Stimulated activated effector memory CD8-positive, alpha-beta T cell treated with anti-CD3 and anti-CD28 coated beads, Interleukin-12 subunit alpha, Interleukin-12 subunit beta, amount 100 ng/mL, for 72 hours (primary cell): ENCODE measurements around the gene TRIP6.
"Not testable (repeated sequence)": the region's sequence is repeated elsewhere in the genome, so short reads cannot be mapped to it uniquely, and the experiment has no call there.

Experiments used
- ATAC-seq: fragments of 150-1000 bp; cut with Tn5 transposase; 2 replicates; pipeline ENCODE4 v1.10.0; 2021
- DNase-seq, 2 donors: peaks; one replicate each; pipeline ENCODE4 v3.0.0; 2021 to 2022; ENCODE audit warnings: low spot score in 2 of 2
- H3K27ac Mint-ChIP-seq: one replicate; pipeline ENCODE4 v1.8.0; 2022; ENCODE audit warnings: mild to moderate bottlenecking, mixed read lengths
- H3K36me3 Mint-ChIP-seq: one replicate; pipeline ENCODE4 v1.8.0; 2022; ENCODE audit warnings: mild to moderate bottlenecking, mixed read lengths
- H3K4me1 Mint-ChIP-seq: one replicate; pipeline ENCODE4 v1.8.0; 2022; ENCODE audit warnings: mixed read lengths
- H3K4me3 Mint-ChIP-seq: one replicate; pipeline ENCODE4 v1.8.0; 2022; ENCODE audit warnings: mild to moderate bottlenecking, mixed read lengths
- H3K9me3 Mint-ChIP-seq: one replicate; pipeline ENCODE4 v1.8.0; 2022; ENCODE audit warnings: mixed read lengths

TRIP6 gene

GRCh38 chr7:100901921-100902332, 34.7 kb downstream of the TRIP6 start:
- Mint-ChIP-seq H3K27ac (no peak overlapping the region), H3K4me3 (no peak overlapping the region), H3K4me1 (no peaks in the 10 kb centered on the region), H3K9me3 (no peaks in the 10 kb centered on the region), H3K36me3 (no peaks in the 10 kb centered on the region)
- ATAC-seq (no peak), DNase-seq (no peak)

GRCh38 chr7:100902638-100903037, 35.5 kb downstream of the TRIP6 start:
- no peak overlapping the region for H3K4me3 Mint-ChIP-seq
- H3K27ac Mint-ChIP-seq, result no peak overlapping the region
- H3K9me3 Mint-ChIP-seq, result no peaks in the 10 kb centered on the region
- no peaks in the 10 kb centered on the region for H3K4me1 Mint-ChIP-seq
- no peak for DNase-seq
- ATAC-seq, result no peak
- no peaks in the 10 kb centered on the region for H3K36me3 Mint-ChIP-seq

GRCh38 chr7:100908512-100908911, 41.3 kb downstream of the TRIP6 start:
- DNase-seq (no peak), ATAC-seq (no peak)
- Mint-ChIP-seq H3K27ac (no peak overlapping the region), H3K36me3 (no peaks in the 10 kb centered on the region), H3K4me1 (no peaks in the 10 kb centered on the region), H3K9me3 (no peaks in the 10 kb centered on the region), H3K4me3 (no peak overlapping the region)

- H3K27ac Mint-ChIP-seq, H3K9me3 Mint-ChIP-seq, H3K4me3 Mint-ChIP-seq, H3K36me3 Mint-ChIP-seq, ATAC-seq, H3K4me1 Mint-ChIP-seq, DNase-seq: not testable (repeated sequence)
These were observed 43.3 kb downstream of the TRIP6 start for GRCh38 chr7:100910443-100910842.

GRCh38 chr7:100911484-100911883, 44.3 kb downstream of the TRIP6 start:
- ATAC-seq (no peak), DNase-seq (no peak)
- Mint-ChIP-seq H3K4me3 (no peak overlapping the region), H3K9me3 (no peaks in the 10 kb centered on the region), H3K36me3 (no peaks in the 10 kb centered on the region), H3K4me1 (peaks cover 9% of the 10 kb centered on the region), H3K27ac (no peak overlapping the region)

- Mint-ChIP-seq H3K4me1 (peaks cover 11% of the 10 kb centered on the region), H3K4me3 (no peak overlapping the region), H3K9me3 (no peaks in the 10 kb centered on the region), H3K36me3 (no peaks in the 10 kb centered on the region), H3K27ac (no peak overlapping the region)
- DNase-seq (no peak), ATAC-seq (no peak)
These were observed 47.2 kb downstream of the TRIP6 start for GRCh38 chr7:100914208-100914878.

GRCh38 chr7:100914879-100915447, 47.8 kb downstream of the TRIP6 start:
- Mint-ChIP-seq H3K4me3 (no peak overlapping the region), H3K36me3 (no peaks in the 10 kb centered on the region), H3K9me3 (no peaks in the 10 kb centered on the region), H3K4me1 (peaks cover 11% of the 10 kb centered on the region), H3K27ac (no peak overlapping the region)
- no peak for DNase-seq
- ATAC-seq, result peak; percentile 81

GRCh38 chr7:100919335-100919734, 52.1 kb downstream of the TRIP6 start:
- H3K4me3 Mint-ChIP-seq, ATAC-seq, DNase-seq, H3K27ac Mint-ChIP-seq, H3K36me3 Mint-ChIP-seq, H3K9me3 Mint-ChIP-seq: not testable (repeated sequence)
- H3K4me1 Mint-ChIP-seq, result peaks cover 11% of the 10 kb centered on the region

- H3K4me1 Mint-ChIP-seq, H3K9me3 Mint-ChIP-seq, DNase-seq, H3K36me3 Mint-ChIP-seq, H3K4me3 Mint-ChIP-seq, ATAC-seq, H3K27ac Mint-ChIP-seq: not testable (repeated sequence)
These were observed 52.7 kb downstream of the TRIP6 start for GRCh38 chr7:100919779-100920437.

GRCh38 chr7:100921039-100921438, 53.9 kb downstream of the TRIP6 start:
- Mint-ChIP-seq H3K4me1 (peaks cover 5% of the 10 kb centered on the region), H3K4me3 (no peak overlapping the region)

More at GRCh38 chr7:100921039-100921438, 53.9 kb downstream of the TRIP6 start:
- DNase-seq (no peak), ATAC-seq (no peak)
- no peaks in the 10 kb centered on the region for H3K9me3 Mint-ChIP-seq
- H3K27ac Mint-ChIP-seq, result no peak overlapping the region
- H3K36me3 Mint-ChIP-seq, result no peaks in the 10 kb centered on the region
